K562 (cell line): Measurements from ENCODE around the gene GZMM. TPM values are rescaled to one million over a fixed set of nuclear protein-coding genes. Genes with fewer than 3 reads are reported as not detected.

ENCODE experiments used
- CAMTA2 ChIP-seq: fragments of 250-450 bp; sonication (Bioruptor Pico); conservative IDR thresholded peaks from 2 replicates; pipeline ENCODE4 v1.5.1; 2022
- CXXC5 ChIP-seq: fragments of 250-450 bp; sonication (Bioruptor Pico); IDR thresholded peaks from 2 replicates; pipeline ENCODE4 v1.8.0; 2022; ENCODE audit warnings: inconsistent platforms, mild to moderate bottlenecking, moderate library complexity
- ELF4 ChIP-seq: fragments of 450-650 bp; formaldehyde crosslinking; IDR thresholded peaks from 2 replicates; pipeline ENCODE4 v1.4.0; 2022; ENCODE audit warnings: missing genetic modification characterization
- FOXO4 ChIP-seq: fragments of 450-650 bp; formaldehyde crosslinking; IDR thresholded peaks from 2 replicates; pipeline ENCODE4 v1.4.0; 2020; ENCODE audit warnings: mild to moderate bottlenecking, moderate library complexity
- GTF2A2 ChIP-seq: IDR thresholded peaks from 2 replicates; pipeline ENCODE4 v1.6.1; 2016; ENCODE audit warnings: mild to moderate bottlenecking, missing genetic modification characterization, missing compliant biosample characterization
- HDGF ChIP-seq: fragments of 450-650 bp; IDR thresholded peaks from 2 replicates; pipeline ENCODE4 v1.6.1; 2016
- KLF13 ChIP-seq: fragments of 450-650 bp; IDR thresholded peaks from 2 replicates; pipeline ENCODE4 v1.6.1; 2016; ENCODE audit warnings: missing genetic modification characterization, low read depth, mild to moderate bottlenecking, missing compliant biosample characterization, moderate library complexity, borderline replicate concordance
- POLR2AphosphoS5 ChIP-seq: IDR thresholded peaks from 2 replicates; pipeline ENCODE4 v1.6.1; 2011; ENCODE audit warnings: mild to moderate bottlenecking, low read depth, low read length, moderate library complexity; ENCODE audit not compliant: control insufficient read depth, insufficient read depth
- SMARCC2 ChIP-seq: fragments of 450-650 bp; IDR thresholded peaks from 2 replicates; pipeline ENCODE4 v1.6.1; 2017; ENCODE audit warnings: antibody characterized with exemption, moderate library complexity, mild to moderate bottlenecking, low read depth
- SMARCE1 ChIP-seq: fragments of 450-650 bp; IDR thresholded peaks from 2 replicates; pipeline ENCODE4 v1.7.1; 2016; ENCODE audit warnings: mild to moderate bottlenecking
- SRSF7 ChIP-seq: fragments of 200-400 bp; formaldehyde crosslinking; optimal IDR thresholded peaks from 2 replicates; pipeline ENCODE3; 2017; ENCODE audit warnings: mild to moderate bottlenecking, low read depth, low read length
- STAT5A ChIP-seq: IDR thresholded peaks from 2 replicates; pipeline ENCODE4 v1.6.1; 2012; ENCODE audit warnings: low read length, inconsistent platforms, borderline replicate concordance
- STAT6 ChIP-seq: sonication (generic); formaldehyde crosslinking; IDR thresholded peaks from 2 replicates; pipeline ENCODE4 v1.8.1; 2023; ENCODE audit warnings: mild to moderate bottlenecking, missing genetic modification reagents
- YY1 ChIP-seq, 3 experiments: IDR thresholded peaks; 2 replicates each; pipeline ENCODE4 v1.6.1; 2011; ENCODE audit warnings: low read length in 2 of 3, mild to moderate bottlenecking in 2 of 3, moderate library complexity in 2 of 3, borderline replicate concordance in 1 of 3, control low read depth in 1 of 3, low read depth in 1 of 3; ENCODE audit not compliant: insufficient read depth in 3 of 3, insufficient replicate concordance in 2 of 3, control insufficient read depth in 1 of 3, insufficient read length in 1 of 3; ENCODE audit errors: extremely low read depth in 1 of 3
- ZNF347 ChIP-seq: fragments of 450-650 bp; formaldehyde crosslinking; IDR thresholded peaks from 2 replicates; pipeline ENCODE4 v1.4.0; 2020; ENCODE audit warnings: low read depth, mild to moderate bottlenecking, moderate library complexity
- polyA plus RNA-seq, 8 experiments: library from polyadenylated mRNA; depleted of rRNA in 4 of 8; stranded (reverse) in 5 of 8; unstranded in 3 of 8; fragments of >200 nt; fragmentation: Nextera tagmentation in 2 of 8; fragmentation: Illumina TruSeq in 1 of 8; extraction: Ambion mirVana in 2 of 8; extraction: Trizol in 1 of 8; gene quantifications; 2 replicates each; pipeline versions ENCODE4 v1.2.1 to v1.2.3, GENCODE V29; 2011 to 2014; ENCODE audit warnings: inconsistent platforms in 1 of 8, missing spikeins in 1 of 8
- total RNA-seq, 7 experiments: library from RNA; depleted of rRNA in 6 of 7; stranded (reverse); fragments of >200 nt in 6 of 7; fragmentation: Illumina TruSeq in 2 of 7; extraction: Trizol in 2 of 7; gene quantifications; 2 replicates each; pipeline versions ENCODE4 v1.2.1 to v1.2.3, GENCODE V29; 2011 to 2021; ENCODE audit warnings: low replicate concordance in 1 of 7
- TF ChIP-seq, protein P1 (sequence below): fragments of 250-450 bp; sonication (Bioruptor Pico); IDR thresholded peaks from 2 replicates; pipeline ENCODE4 v1.8.0; 2022; ENCODE audit warnings: inconsistent platforms, mild to moderate bottlenecking, moderate library complexity, borderline replicate concordance
- TF ChIP-seq, protein P2 (sequence below), 2 experiments: fragments of 250-450 bp in 1 of 2; fragments of 450-650 bp in 1 of 2; sonication (Bioruptor Pico) in 1 of 2; IDR thresholded peaks; 2 replicates each; pipeline versions ENCODE4 v1.6.1 to v1.8.0; 2016 to 2021; ENCODE audit warnings: mild to moderate bottlenecking in 2 of 2, moderate library complexity in 2 of 2, missing compliant biosample characterization in 1 of 2, missing genetic modification characterization in 1 of 2
- TF ChIP-seq, protein P3 (sequence below): fragments of 450-650 bp; IDR thresholded peaks from 2 replicates; pipeline ENCODE4 v1.6.1; 2016; ENCODE audit warnings: mild to moderate bottlenecking

The GZMM gene
- total and polyA plus RNA-seq, 9 of the 15 experiments (the other 6 are each of a cell fraction or from before 2014, with no cell fraction given): 0.08 to 2.6 (median 0.70) TPM; not detected in 2

- TF ChIP-seq YY1 (IDR thresholded peaks at IDR 0.05; ENCODE audit: borderline replicate concordance in 1 of 3, control insufficient read depth in 1 of 3, extremely low read depth in 1 of 3, insufficient read depth in 3 of 3, insufficient read length in 1 of 3, insufficient replicate concordance in 2 of 3, low read depth in 1 of 3, low read length in 2 of 3): peak in 2 of 3 experiments; percentile 13 to 55
- TF ChIP-seq FOXO4 (CRISPR knock-in tag): no peak
- TF ChIP-seq CAMTA2 (CRISPR knock-in tag): no peak
- TF ChIP-seq STAT5A: no peak
- 0 out of 2 replicates have a peak, but pooled peaks have one; percentile 41 for TF ChIP-seq SMARCC2
- TF ChIP-seq, protein P1, sequence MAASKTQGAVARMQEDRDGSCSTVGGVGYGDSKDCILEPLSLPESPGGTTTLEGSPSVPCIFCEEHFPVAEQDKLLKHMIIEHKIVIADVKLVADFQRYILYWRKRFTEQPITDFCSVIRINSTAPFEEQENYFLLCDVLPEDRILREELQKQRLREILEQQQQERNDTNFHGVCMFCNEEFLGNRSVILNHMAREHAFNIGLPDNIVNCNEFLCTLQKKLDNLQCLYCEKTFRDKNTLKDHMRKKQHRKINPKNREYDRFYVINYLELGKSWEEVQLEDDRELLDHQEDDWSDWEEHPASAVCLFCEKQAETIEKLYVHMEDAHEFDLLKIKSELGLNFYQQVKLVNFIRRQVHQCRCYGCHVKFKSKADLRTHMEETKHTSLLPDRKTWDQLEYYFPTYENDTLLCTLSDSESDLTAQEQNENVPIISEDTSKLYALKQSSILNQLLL (CRISPR knock-in tag): no peak
- TF ChIP-seq SMARCE1: peak; percentile 72
- TF ChIP-seq HDGF: 0 out of 2 replicates have a peak, but pooled peaks have one; percentile 62
- no peak for TF ChIP-seq ZNF347 (CRISPR knock-in tag)
- 0 out of 2 replicates have a peak, but pooled peaks have one; percentile 7 for TF ChIP-seq POLR2AphosphoS5
- TF ChIP-seq, protein P2, sequence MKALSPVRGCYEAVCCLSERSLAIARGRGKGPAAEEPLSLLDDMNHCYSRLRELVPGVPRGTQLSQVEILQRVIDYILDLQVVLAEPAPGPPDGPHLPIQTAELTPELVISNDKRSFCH (CRISPR knock-in tag; IDR thresholded peaks at IDR 0.05): no peak
- TF ChIP-seq, protein P2 (tag; IDR thresholded peaks at IDR 0.05): no peak
- peak; percentile 57; the same call in 1 of the 2 replicates for TF ChIP-seq CXXC5 (CRISPR knock-in tag)
- TF ChIP-seq ELF4 (CRISPR knock-in tag): no peak
- TF ChIP-seq, protein P3, sequence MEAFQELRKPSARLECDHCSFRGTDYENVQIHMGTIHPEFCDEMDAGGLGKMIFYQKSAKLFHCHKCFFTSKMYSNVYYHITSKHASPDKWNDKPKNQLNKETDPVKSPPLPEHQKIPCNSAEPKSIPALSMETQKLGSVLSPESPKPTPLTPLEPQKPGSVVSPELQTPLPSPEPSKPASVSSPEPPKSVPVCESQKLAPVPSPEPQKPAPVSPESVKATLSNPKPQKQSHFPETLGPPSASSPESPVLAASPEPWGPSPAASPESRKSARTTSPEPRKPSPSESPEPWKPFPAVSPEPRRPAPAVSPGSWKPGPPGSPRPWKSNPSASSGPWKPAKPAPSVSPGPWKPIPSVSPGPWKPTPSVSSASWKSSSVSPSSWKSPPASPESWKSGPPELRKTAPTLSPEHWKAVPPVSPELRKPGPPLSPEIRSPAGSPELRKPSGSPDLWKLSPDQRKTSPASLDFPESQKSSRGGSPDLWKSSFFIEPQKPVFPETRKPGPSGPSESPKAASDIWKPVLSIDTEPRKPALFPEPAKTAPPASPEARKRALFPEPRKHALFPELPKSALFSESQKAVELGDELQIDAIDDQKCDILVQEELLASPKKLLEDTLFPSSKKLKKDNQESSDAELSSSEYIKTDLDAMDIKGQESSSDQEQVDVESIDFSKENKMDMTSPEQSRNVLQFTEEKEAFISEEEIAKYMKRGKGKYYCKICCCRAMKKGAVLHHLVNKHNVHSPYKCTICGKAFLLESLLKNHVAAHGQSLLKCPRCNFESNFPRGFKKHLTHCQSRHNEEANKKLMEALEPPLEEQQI: no peak
- TF ChIP-seq STAT6 (CRISPR knock-in tag): no peak
- no peak for TF ChIP-seq GTF2A2
- TF ChIP-seq KLF13 (tag): peak; percentile 14; the same call in 1 of the 2 replicates
- TF ChIP-seq SRSF7: no peak
These were observed 27.2 kb downstream of the GZMM start (continued) for GRCh38 chr19:570937-571565.
